PFSK-1 (cell line): ENCODE results near the gene CIAO3.

ENCODE experiments used
- FOXP2 ChIP-seq: optimal IDR thresholded peaks from 2 replicates; pipeline ENCODE3; 2011; ENCODE audit warnings: borderline replicate concordance, control low read depth, inconsistent platforms; ENCODE audit not compliant: insufficient read depth; ENCODE audit errors: extremely low read length, extremely low read depth
- POLR2AphosphoS5 ChIP-seq: IDR thresholded peaks from 2 replicates; pipeline ENCODE4 v1.6.1; 2012; ENCODE audit warnings: low read depth, mild to moderate bottlenecking, control low read depth, low read length, moderate library complexity
- SIN3A ChIP-seq: IDR thresholded peaks from 2 replicates; pipeline ENCODE4 v1.6.1; 2012; ENCODE audit warnings: mild to moderate bottlenecking, low read length, moderate library complexity, borderline replicate concordance; ENCODE audit not compliant: insufficient read depth
- TAF1 ChIP-seq: IDR thresholded peaks from 2 replicates; pipeline ENCODE4 v1.6.1; 2012; ENCODE audit warnings: low read length, control low read depth, borderline replicate concordance; ENCODE audit not compliant: insufficient read depth
- TF ChIP-seq, protein P1 (sequence below), 2 experiments: IDR thresholded peaks; 2 replicates each; pipeline versions ENCODE4 v1.6.1 to v1.8.0; 2011 to 2012; ENCODE audit warnings: low read depth in 2 of 2, low read length in 2 of 2, control low read depth in 1 of 2, inconsistent platforms in 1 of 2, mild to moderate bottlenecking in 1 of 2, moderate library complexity in 1 of 2; ENCODE audit not compliant: insufficient read depth in 1 of 2

The CIAO3 gene

GRCh38 chr16:783404-784161 lies 42.8 kb upstream of the CIAO3 start:
- TF ChIP-seq, protein P1, sequence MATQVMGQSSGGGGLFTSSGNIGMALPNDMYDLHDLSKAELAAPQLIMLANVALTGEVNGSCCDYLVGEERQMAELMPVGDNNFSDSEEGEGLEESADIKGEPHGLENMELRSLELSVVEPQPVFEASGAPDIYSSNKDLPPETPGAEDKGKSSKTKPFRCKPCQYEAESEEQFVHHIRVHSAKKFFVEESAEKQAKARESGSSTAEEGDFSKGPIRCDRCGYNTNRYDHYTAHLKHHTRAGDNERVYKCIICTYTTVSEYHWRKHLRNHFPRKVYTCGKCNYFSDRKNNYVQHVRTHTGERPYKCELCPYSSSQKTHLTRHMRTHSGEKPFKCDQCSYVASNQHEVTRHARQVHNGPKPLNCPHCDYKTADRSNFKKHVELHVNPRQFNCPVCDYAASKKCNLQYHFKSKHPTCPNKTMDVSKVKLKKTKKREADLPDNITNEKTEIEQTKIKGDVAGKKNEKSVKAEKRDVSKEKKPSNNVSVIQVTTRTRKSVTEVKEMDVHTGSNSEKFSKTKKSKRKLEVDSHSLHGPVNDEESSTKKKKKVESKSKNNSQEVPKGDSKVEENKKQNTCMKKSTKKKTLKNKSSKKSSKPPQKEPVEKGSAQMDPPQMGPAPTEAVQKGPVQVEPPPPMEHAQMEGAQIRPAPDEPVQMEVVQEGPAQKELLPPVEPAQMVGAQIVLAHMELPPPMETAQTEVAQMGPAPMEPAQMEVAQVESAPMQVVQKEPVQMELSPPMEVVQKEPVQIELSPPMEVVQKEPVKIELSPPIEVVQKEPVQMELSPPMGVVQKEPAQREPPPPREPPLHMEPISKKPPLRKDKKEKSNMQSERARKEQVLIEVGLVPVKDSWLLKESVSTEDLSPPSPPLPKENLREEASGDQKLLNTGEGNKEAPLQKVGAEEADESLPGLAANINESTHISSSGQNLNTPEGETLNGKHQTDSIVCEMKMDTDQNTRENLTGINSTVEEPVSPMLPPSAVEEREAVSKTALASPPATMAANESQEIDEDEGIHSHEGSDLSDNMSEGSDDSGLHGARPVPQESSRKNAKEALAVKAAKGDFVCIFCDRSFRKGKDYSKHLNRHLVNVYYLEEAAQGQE (IDR thresholded peaks at IDR 0.05; ENCODE audit: insufficient read depth in 1 of 2, low read depth in 2 of 2, low read length in 2 of 2) = no peak
- TF ChIP-seq TAF1 = no peak
- TF ChIP-seq POLR2AphosphoS5 = no peak
- TF ChIP-seq FOXP2 = no peak
- no peak for TF ChIP-seq SIN3A

- TF ChIP-seq SIN3A = no peak
- TF ChIP-seq, protein P1 (IDR thresholded peaks at IDR 0.05; ENCODE audit: insufficient read depth in 1 of 2, low read depth in 2 of 2, low read length in 2 of 2) = no peak
- no peak for TF ChIP-seq POLR2AphosphoS5
- no peak for TF ChIP-seq TAF1
- no peak for TF ChIP-seq FOXP2
Measured at GRCh38 chr16:782766-783403, 42.1 kb upstream of the CIAO3 start.

GRCh38 chr16:782258-782657 lies 41.5 kb upstream of the CIAO3 start:
- no peak for TF ChIP-seq TAF1
- TF ChIP-seq, protein P1 (IDR thresholded peaks at IDR 0.05; ENCODE audit: insufficient read depth in 1 of 2, low read depth in 2 of 2, low read length in 2 of 2) = no peak
- TF ChIP-seq POLR2AphosphoS5 = no peak
- TF ChIP-seq SIN3A = no peak
- no peak for TF ChIP-seq FOXP2

DNA sequence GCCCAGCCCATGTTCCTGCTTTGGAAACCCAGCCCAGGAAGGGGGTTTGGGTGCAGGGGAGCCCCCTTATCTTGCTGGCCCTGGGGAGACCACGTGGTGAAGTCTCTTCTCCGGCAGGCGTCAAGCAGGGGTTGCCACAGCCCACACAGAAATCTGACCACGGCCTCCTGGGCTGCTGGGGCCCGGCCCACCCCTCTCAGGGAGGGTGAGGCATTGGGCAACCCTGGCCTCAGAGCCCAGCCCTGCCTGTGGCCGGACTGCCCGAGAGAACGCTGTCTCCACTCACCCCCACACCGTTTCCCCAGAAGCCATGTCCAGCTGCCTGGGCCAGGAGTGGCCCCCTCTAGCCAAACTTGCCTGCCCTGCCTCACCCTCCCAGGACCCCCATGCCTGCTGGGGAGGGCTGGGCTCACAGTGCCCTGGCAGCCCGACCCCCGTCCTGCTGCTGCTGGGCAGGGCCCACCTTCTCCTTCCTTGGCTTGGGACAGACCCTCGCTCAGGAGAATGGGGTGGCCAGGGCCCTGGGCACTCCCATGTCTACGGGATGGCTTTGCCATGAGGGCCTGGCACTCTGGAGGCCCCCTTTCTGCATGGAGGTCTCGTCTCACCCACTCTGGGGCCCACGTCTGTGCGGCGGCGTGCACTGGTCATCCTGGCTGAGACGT lies 40.7 kb upstream of the CIAO3 start:
- TF ChIP-seq TAF1 = no peak
- TF ChIP-seq FOXP2 = no peak
- no peak for TF ChIP-seq SIN3A
- no peak for TF ChIP-seq POLR2AphosphoS5
- TF ChIP-seq, protein P1 (IDR thresholded peaks at IDR 0.05; ENCODE audit: insufficient read depth in 1 of 2, low read depth in 2 of 2, low read length in 2 of 2) = no peak
